NCI-H187 treated with DMSO at 0.1 percent for 48 hours (cell line): ENCODE results near the gene INPP5D.
"Not testable (repeated sequence)": the region's sequence is repeated elsewhere in the genome, so short reads cannot be mapped to it uniquely, and the experiment has no call there.

Source experiments
- DNase-seq: peaks from one replicate; lab custom pipeline; 2025; lab: John Stamatoyannopoulos, UW

Gene INPP5D

DNA sequence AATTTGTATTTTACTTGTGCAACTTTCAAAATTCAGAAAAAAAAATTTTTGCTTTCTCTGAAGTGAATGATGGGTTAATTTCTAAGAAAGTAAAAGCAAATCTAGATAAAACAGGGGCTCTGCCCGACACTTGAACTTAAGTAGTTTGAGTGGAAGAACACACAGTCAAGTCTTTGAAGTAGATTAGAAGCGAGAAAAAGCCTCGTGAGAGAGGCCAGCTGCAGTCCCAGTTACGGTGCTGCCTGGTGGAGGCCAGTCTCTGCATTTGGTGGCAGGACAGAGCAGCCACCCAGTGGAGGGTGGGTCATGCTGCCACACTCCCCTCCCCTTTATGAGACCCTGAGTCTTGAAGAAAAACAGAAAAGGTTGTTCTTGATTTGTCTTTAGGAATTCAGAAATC, 81.8 kb downstream of the INPP5D start:
- no peak for DNase-seq

GRCh38 chr2:233142355-233142897, 82.3 kb downstream of the INPP5D start:
- no peak for DNase-seq

GRCh38 chr2:233143700-233144331, 83.7 kb downstream of the INPP5D start:
- no peak for DNase-seq

GRCh38 chr2:233145726-233146125, 85.6 kb downstream of the INPP5D start:
- no peak for DNase-seq

DNA sequence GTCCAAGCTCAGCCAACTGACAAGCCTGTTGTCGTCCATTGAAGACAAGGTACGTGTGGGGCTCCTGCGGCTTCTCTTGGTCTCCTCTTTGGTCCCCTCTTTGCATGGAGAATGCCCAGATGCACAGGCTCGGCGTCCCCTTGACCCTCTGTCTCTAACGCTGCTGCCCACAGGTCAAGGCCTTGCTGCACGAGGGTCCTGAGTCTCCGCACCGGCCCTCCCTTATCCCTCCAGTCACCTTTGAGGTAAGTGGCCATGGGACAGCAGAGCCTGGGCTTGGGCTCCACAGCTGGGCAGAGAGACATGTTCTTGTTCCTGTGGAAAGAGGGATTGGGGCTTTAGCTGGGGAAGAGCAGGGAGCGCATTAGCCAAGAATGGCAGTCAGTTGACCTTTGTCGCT, 86.1 kb downstream of the INPP5D start:
- DNase-seq: no peak

- DNase-seq: no peak
Observed at GRCh38 chr2:233147136-233147828, 87.1 kb downstream of the INPP5D start.

- no peak for DNase-seq
Observed at GRCh38 chr2:233147829-233148167, 87.7 kb downstream of the INPP5D start.

- no peak for DNase-seq
Observed at GRCh38 chr2:233148354-233148753, 88.2 kb downstream of the INPP5D start.

DNA sequence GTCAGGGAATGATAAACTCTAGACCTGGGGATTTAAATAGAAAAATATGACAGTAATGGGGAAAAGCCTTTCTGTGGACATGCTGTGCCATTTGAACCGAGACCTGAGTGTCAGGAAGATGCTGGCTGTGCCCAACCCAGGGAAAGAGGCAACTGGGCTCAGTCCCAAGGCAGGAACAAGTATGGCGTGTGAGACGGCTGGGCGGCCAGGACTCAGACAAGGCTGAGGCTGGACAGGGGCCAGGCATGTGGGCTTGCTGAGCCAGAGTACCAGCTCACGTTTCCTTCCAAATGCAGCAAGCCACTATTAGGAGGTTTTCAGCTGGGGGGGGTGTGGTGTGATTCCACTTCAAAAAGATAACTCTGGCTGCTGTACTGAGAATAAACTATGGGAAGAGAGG, 92.4 kb downstream of the INPP5D start:
- no peak for DNase-seq

GRCh38 chr2:233153146-233153798, 93.1 kb downstream of the INPP5D start:
- DNase-seq: no peak

DNA sequence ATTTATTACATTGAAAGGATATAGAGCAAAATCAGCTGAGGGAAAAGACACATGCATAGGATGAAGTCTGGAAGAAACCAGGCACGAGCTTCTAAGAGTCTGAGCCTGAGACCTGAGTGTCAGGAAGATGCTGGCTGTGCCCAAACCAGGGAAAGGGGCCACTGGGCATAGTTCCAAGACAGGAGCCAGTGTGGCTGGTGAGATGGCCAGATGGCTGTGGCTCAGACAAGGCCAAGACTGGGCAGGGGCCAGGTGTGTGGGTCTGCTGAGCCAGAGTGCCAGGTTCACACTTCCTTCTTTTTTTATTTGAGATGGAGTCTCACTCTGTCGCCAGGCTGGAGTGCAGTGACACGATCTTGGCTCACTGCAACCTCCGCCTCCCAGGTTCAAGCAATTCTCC, 95.9 kb downstream of the INPP5D start:
- no peak for DNase-seq

DNA sequence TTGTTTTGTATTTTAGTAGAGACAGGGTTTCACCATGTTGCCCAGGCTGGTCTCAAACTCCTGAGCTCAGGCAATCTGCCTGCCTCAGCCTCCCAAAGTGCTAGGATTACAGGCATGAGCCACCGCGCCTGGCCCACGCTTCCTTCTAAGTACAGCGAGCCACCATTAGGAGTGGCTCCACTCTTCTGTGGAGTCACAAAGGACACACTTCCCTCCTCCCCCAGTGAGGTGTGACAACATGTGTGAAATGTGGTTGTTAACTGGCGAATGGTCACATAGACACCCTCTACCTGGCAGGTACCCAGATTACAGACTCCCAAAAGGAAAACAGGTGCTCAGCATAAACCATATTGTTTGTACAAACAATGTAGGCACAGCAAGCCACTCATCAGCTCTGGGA, 96.3 kb downstream of the INPP5D start:
- not testable (repeated sequence) for DNase-seq

DNA sequence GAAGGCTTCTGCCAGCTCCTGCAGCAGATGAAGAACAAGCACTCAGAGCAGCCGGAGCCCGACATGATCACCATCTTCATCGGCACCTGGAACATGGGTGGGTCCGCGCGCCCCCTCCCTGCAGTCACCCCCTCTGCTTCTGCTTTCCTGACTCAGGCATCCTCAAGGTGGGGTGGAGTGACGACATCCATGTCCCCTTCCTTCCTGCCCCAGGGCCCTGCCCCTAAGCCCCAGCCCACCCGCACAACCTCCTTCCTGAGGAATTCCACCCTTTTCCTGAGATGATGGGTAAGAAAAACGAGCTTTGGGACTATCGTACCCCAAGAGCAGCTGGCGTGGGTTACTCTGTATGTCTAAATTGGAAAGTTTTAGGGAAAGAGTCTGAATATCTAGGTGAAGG, 101.6 kb downstream of the INPP5D start:
- DNase-seq: no peak

GRCh38 chr2:233162770-233163169, 102.6 kb downstream of the INPP5D start:
- no peak for DNase-seq

DNA sequence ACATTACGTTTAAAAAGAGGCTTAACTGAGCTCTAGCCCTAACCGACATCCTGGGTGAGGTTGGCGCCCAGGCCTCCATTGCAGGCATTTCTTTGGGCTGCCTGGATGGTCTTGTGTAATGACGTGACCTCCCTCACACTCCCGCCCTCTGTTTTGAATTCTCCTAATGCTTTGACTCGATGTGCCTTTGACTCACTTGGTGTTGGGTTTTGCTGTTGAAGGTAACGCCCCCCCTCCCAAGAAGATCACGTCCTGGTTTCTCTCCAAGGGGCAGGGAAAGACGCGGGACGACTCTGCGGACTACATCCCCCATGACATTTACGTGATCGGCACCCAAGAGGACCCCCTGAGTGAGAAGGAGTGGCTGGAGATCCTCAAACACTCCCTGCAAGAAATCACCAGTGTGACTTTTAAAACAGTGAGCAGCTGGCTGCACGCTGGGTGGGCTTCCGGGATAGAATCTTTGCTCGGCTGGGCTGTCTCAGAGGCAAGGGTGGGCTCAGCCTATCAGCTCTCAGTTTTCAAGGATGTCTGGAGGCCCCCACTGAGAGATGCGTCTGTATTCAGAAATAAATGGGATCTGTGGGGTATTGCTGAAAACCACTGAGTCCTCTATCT, 103.5 kb downstream of the INPP5D start:
- no peak for DNase-seq

DNA sequence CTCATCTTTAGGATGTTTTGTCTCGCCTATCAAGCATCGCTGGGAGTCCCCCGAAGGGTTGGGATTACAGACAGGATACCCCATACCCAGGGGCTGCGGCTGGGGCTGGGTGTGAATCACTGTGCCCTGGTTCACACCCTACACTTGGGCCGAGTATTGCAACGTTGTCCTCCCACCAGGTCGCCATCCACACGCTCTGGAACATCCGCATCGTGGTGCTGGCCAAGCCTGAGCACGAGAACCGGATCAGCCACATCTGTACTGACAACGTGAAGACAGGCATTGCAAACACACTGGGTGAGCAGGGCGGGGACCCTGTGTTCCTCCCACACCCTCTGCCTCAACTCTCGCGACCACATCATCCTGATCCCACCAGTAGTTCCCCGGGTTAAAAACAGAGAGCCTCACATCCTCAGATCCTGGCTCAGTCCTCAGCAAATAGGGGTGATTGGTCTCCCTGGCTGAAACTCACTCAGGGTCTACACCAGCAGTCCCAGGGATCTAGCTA, 104.0 kb downstream of the INPP5D start:
- DNase-seq: no peak

GRCh38 chr2:233164967-233165366, 104.8 kb downstream of the INPP5D start:
- no peak for DNase-seq

DNA sequence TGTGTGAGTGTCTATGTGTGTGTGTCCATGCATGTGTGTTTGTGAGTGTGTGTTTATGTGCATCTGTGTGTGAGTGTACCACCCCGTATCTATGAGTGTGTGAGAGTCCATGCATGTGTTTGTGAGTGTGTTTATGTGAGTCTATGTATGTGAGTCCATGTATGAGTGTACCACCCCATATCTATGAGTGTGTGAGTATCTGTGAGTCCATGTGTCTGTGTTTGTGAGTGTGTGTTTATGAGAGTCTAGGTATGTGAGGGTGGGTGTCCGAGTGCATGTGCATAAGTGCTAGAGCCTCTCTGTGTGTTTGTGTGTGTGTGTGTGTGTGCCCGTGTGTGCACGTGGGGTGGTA, 105.4 kb downstream of the INPP5D start:
- DNase-seq: no peak

DNA sequence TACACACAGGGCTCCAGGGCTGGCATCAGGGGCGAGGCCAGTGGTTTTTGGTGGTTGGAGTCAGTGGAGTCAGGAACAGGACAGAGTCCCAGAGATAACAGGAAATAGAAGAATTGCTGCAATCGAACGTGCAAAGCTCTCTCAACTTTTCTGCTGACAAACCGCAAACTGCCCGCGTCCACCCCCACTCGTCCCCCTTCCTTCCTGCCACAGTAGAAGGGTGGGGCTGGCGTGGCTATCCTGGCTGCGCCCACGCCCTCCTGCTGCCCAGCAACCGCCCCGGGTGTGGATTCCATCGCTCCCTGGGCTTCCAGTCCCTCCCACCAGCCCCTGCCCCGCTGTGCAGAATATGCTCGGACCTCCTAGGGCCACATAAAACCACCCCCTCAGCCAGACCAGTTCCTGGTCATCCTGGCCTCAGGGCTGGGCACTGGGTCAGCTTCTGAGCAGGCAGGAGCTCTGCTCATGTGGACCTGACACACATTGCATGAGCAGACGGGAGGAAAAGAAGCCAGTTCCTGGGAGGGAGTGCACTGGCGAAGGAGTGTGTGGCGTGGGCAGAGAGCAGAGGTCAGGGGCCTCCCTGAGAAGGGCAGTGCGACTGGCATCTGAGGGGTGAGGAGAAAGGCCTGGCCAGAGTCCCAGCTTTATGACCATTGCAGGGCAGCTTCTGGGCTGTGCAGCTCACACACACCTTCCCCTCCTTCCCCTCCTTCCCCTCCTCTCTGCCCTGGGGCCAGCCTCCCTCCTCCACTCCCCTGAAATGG, 105.9 kb downstream of the INPP5D start:
- DNase-seq: no peak

GRCh38 chr2:233168445-233168844, 108.3 kb downstream of the INPP5D start:
- DNase-seq: no peak

DNA sequence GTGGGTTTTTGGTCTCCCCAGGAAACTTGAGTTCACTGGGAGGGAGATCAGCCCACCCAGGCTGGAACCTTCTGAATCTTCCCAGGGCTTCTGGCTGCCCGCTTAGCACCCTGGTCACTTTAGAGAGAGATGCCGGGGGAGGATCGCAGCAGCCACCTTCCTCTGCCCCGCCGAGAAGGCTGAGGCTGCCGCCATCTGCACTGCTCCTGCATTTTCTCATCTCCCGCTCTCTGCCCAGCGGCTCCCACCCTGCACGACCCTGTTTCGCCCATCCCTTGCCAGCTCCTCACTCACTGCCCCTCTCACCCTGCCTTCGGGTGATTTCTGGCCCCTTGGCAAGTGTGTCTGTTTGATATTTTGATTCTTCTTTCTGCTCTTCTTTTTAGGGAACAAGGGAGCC, 108.8 kb downstream of the INPP5D start:
- DNase-seq: no peak

- DNase-seq: no peak
Observed at GRCh38 chr2:233171344-233171743, 111.2 kb downstream of the INPP5D start.
